Kidney (tissue), 14 donors: ENCODE data around the gene TPI1. TPM values are rescaled to one million over a fixed set of nuclear protein-coding genes. Genes with fewer than 3 reads are reported as not detected.

Experiments used
- DNase-seq, 5 donors: peaks; one replicate each; pipeline ENCODE4 v3.0.0-alpha.2; 2013 to 2020
- FAIRE-seq: peaks from 2 replicates; lab custom pipeline; 2012; peaks lifted over from hg19 to GRCh38; lab: Jason Lieb, UNC
- H3K27ac ChIP-seq, 2 donors: one replicate each; pipeline ENCODE4 v1.7.0; 2013; ENCODE audit warnings: low read depth in 2 of 2, low read length in 2 of 2, inconsistent platforms in 1 of 2
- H3K27me3 ChIP-seq: one replicate; pipeline ENCODE4 v1.7.1; 2013; ENCODE audit warnings: low read length, inconsistent platforms; ENCODE audit not compliant: control insufficient read depth, insufficient read depth
- H3K36me3 ChIP-seq, 3 donors: one replicate each; pipeline versions ENCODE4 v1.7.0 to v1.7.1; 2013; ENCODE audit warnings: low read length in 3 of 3, control low read depth in 1 of 3, inconsistent platforms in 1 of 3; ENCODE audit not compliant: insufficient read depth in 3 of 3, control insufficient read depth in 2 of 3
- H3K4me1 ChIP-seq, 3 donors: one replicate each; pipeline versions ENCODE4 v1.7.0 to v1.7.1; 2013; ENCODE audit warnings: low read length in 3 of 3, inconsistent platforms in 1 of 3, low read depth in 1 of 3; ENCODE audit not compliant: control insufficient read depth in 2 of 3, insufficient read depth in 2 of 3
- H3K4me3 ChIP-seq, 3 donors: one replicate each; pipeline versions ENCODE4 v1.7.0 to v1.8.1; 2013; ENCODE audit warnings: low read length in 3 of 3, control low read depth in 1 of 3, inconsistent platforms in 1 of 3
- H3K9ac ChIP-seq, 3 donors: one replicate each; pipeline versions ENCODE4 v1.7.0 to v1.7.1; 2013; ENCODE audit warnings: low read length in 3 of 3, control low read depth in 1 of 3, inconsistent platforms in 1 of 3
- H3K9me3 ChIP-seq, 3 donors: one replicate each; pipeline versions ENCODE4 v1.7.0 to v1.7.1; 2013; ENCODE audit warnings: low read length in 3 of 3, control low read depth in 1 of 3, inconsistent platforms in 1 of 3; ENCODE audit not compliant: control insufficient read depth in 2 of 3, insufficient read depth in 1 of 3
- CTCF ChIP-seq: IDR thresholded peaks from 3 replicates; pipeline ENCODE4 v1.5.1; 2012; ENCODE audit warnings: mild to moderate bottlenecking, moderate library complexity, borderline replicate concordance; ENCODE audit not compliant: insufficient read depth; ENCODE audit errors: extremely low read depth
- intact Hi-C: fragments of 100-400 bp; cut with DNase I; formaldehyde crosslinking; loops from one replicate; pipeline ENCODE4 v1.11.1; 2022
- polyA plus RNA-seq: library from polyadenylated mRNA; stranded (reverse); fragments of 350-450 nt; fragmentation: Illumina TruSeq; extraction: RNeasy Lipid Tissue Mini Kit (QIAGEN cat#74804); gene quantifications from one replicate; pipeline ENCODE4 v1.2.3, GENCODE V29; 2014; ENCODE audit warnings: low read depth, low replicate concordance; ENCODE audit not compliant: insufficient read depth
- total RNA-seq: library from RNA; stranded (reverse); fragmentation: NEBNext Ultra II Directional; extraction: Animal tissue kit (Norgen Biotek cat#: 25700); gene quantifications from one replicate; pipeline ENCODE4 v1.2.1, GENCODE V29; 2021
- donor health status: control.
- donor health status: control.
- donor health status: control.
- donor health status: control.
- donor health status: control.
- donor health status: DM: yes; HTN: yes; CAD: no.
- donor health status: Normal renal cell carcinoma (clear cell type).

The TPI1 gene
- total and polyA plus RNA-seq, 2 donors from 2014 or later = 437 to 1,220 TPM

GRCh38 chr12:6823182-6824084, 43.9 kb upstream of the TPI1 start:
- Histone ChIP-seq H3K36me3 (no peaks in the 10 kb centered on the region), H3K9me3 (no peaks in the 10 kb centered on the region), H3K27ac (no peak overlapping the region), H3K4me3 (no peak overlapping the region), H3K27me3 (no peaks in the 10 kb centered on the region), H3K4me1 (peaks cover 0 to 22% (median 3%) of the 10 kb centered on the region in 3 donors), H3K9ac (no peak overlapping the region)
- TF ChIP-seq CTCF = no peak
- no peak for FAIRE-seq
- intact Hi-C loops = loop anchor here (10.0 kb wide), 1 partner anchor 69 kb away; the partner anchor contains the start of gene MLF2
- peak in 3 of 5 donors; percentile 51 to 79 (median 52) for DNase-seq

- H3K9me3 ChIP-seq = no peaks in the 10 kb centered on the region
Measured at GRCh38 chr12:6824085-6824775, 43.1 kb upstream of the TPI1 start.

GRCh38 chr12:6824901-6825381, 42.4 kb upstream of the TPI1 start:
- no peak overlapping the region for H3K4me3 ChIP-seq
- no peak overlapping the region for H3K9ac ChIP-seq
- intact Hi-C loops = loop anchor here (10.0 kb wide), 1 partner anchor 70 kb away; the partner anchor contains the start of gene MLF2
- H3K36me3 ChIP-seq = no peaks in the 10 kb centered on the region
- FAIRE-seq (no peak), DNase-seq (no peak)
- no peaks in the 10 kb centered on the region for H3K9me3 ChIP-seq
- no peaks in the 10 kb centered on the region for H3K27me3 ChIP-seq
- H3K27ac ChIP-seq = no peak overlapping the region
- no peak for TF ChIP-seq CTCF
- H3K4me1 ChIP-seq = peaks cover 0 to 29% (median 3%) of the 10 kb centered on the region in 3 donors

More at GRCh38 chr12:6824085-6824775, 43.1 kb upstream of the TPI1 start:
- H3K27ac ChIP-seq = no peak overlapping the region
- FAIRE-seq (no peak), DNase-seq (peak in 2 of 5 donors; percentile 64 to 69)
- intact Hi-C loops = loop anchor here (10.0 kb wide), 1 partner anchor 69 kb away; the partner anchor contains the start of gene MLF2
- no peaks in the 10 kb centered on the region for H3K36me3 ChIP-seq
- no peak for TF ChIP-seq CTCF
- no peak overlapping the region for H3K4me3 ChIP-seq
- H3K4me1 ChIP-seq = peaks cover 0 to 25% (median 3%) of the 10 kb centered on the region in 3 donors
- no peaks in the 10 kb centered on the region for H3K27me3 ChIP-seq
- H3K9ac ChIP-seq = no peak overlapping the region
